ENCODE data around the gene PRUNE2.
A peak's percentile ranks its signal among the peaks of the same experiment; 100 is the strongest.

Gene PRUNE2

DNA sequence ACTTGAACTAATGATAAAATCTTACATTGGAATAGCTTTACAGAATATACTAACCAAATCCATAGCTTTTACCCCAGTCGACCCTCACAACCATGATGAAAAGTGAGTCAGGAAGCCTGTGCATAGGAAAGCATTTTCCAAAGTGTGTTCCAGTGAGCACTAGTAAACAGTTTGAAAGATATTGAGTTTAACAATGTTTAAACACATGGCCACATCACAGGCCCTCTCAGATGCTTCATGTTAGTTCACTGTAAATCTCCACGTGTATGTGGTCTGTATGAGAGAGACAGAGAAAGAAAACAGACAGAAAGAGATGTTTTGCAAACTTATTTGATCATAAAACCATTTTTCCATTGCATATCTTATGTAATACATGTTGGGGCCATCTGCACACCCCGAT is 27.0 kb downstream of the PRUNE2 start:
- no peak overlapping the region for H3K4me3 ChIP-seq (ENCODE audit: control insufficient read depth, low read depth, low read length)
- TF ChIP-seq, protein P1, sequence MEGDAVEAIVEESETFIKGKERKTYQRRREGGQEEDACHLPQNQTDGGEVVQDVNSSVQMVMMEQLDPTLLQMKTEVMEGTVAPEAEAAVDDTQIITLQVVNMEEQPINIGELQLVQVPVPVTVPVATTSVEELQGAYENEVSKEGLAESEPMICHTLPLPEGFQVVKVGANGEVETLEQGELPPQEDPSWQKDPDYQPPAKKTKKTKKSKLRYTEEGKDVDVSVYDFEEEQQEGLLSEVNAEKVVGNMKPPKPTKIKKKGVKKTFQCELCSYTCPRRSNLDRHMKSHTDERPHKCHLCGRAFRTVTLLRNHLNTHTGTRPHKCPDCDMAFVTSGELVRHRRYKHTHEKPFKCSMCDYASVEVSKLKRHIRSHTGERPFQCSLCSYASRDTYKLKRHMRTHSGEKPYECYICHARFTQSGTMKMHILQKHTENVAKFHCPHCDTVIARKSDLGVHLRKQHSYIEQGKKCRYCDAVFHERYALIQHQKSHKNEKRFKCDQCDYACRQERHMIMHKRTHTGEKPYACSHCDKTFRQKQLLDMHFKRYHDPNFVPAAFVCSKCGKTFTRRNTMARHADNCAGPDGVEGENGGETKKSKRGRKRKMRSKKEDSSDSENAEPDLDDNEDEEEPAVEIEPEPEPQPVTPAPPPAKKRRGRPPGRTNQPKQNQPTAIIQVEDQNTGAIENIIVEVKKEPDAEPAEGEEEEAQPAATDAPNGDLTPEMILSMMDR (conservative IDR thresholded peaks at IDR 0.05; ENCODE audit: control insufficient read depth, insufficient read depth, low read depth, low read length) = no peak
- DNase-seq (ENCODE audit: low read depth) = no peak

DNA sequence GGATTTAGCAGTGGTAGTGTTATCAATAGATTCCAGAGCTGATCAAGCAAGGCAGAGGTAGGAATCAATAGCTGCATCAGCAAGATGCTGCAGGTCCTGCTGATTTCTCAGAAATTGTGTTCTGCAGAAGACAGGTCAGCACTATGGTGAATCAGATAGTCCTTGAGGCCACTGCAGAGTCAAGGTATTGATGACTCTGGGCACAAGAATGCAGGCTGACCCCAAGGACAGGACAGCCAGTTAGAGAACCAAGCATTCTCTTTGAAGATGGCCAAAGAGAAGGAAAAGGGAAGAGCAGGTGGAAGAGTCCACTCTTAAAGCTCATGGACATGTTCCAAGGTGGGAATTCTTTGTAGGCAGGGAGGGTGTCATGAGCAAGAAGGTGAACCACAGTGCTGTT is 28.0 kb downstream of the PRUNE2 start:
- TF ChIP-seq, protein P1 (conservative IDR thresholded peaks at IDR 0.05; ENCODE audit: control insufficient read depth, insufficient read depth, low read depth, low read length) = no peak
- DNase-seq (ENCODE audit: low read depth) = peak; percentile 39
- no peak overlapping the region for H3K4me3 ChIP-seq (ENCODE audit: control insufficient read depth, low read depth, low read length)

DNA sequence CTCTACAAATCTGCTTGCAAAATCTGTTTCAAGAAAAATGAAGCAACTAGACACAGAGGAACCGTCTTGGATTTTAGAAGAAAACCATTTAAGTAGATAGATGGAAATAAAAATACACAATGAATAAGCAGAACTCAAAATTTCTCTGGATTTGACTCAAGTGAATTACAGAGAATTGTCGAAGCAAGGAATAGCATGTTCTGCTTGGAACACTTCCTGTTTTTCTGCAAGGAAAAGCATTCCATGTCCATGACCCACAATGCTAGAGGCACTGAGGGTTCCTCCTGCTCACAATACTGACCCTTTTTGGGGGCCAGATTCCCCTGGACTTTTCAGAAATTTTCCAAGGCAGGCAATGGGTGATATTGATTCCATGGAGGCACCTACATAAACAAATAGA is 29.8 kb downstream of the PRUNE2 start:
- H3K4me3 ChIP-seq (ENCODE audit: control insufficient read depth, low read depth, low read length) = no peak overlapping the region
- TF ChIP-seq, protein P1 (conservative IDR thresholded peaks at IDR 0.05; ENCODE audit: control insufficient read depth, insufficient read depth, low read depth, low read length) = no peak
- DNase-seq (ENCODE audit: low read depth) = peak; percentile 67

DNA sequence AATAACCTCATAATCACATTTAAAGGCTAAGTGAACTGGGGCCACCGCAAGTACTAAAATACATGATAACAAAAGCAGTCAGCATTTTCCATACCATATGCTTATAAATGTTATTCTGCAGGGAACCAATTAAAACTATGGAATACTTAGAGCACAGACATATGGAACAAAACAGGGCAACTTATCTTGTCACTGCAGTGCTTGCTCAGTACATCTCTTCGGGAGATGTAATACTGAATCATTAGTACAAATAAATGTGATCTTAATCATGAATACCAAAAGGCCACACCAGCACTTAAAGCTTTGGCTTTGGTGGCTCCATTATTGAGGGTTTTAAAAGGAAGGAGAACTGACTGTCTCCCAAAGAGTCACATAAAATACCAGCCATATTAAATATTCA is 32.1 kb downstream of the PRUNE2 start:
- TF ChIP-seq, protein P1 (conservative IDR thresholded peaks at IDR 0.05; ENCODE audit: control insufficient read depth, insufficient read depth, low read depth, low read length) = no peak
- DNase-seq (ENCODE audit: low read depth) = peak; percentile 51
- no peak overlapping the region for H3K4me3 ChIP-seq (ENCODE audit: control insufficient read depth, low read depth, low read length)

DNA sequence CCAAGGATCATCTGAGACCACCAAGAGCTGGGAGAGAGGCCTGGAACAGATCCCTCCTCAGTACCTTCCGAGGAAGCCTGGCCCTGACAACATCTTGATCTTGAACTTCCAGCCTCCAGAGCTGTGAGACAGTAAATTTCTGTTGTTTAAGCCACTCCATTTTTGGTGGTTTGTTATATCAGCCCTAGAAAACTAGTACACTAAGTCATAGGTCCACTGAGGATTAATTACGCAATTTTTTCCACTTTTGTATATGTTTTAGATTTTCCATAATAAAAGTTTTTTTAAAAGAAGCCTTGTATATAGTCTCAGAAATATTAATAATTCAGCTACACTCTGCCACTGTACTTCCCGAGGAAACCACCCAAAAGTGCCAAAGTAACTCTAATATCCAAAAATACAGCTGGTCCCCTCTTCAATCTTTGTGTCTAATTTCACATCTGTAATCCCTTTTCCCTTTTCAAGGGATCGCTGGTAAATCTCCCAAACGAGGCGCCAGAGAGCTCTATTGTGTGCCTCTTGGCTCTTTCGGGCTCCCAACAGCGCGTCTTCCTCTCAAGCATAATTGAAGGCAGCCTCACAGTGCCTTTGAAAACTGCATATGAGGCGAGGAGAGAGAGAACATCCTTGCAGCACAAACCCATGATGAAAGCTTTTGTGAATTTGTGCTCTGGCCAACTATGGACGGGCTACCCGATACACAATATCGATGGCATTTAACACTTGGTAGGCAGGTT is 32.7 kb downstream of the PRUNE2 start:
- TF ChIP-seq, protein P1 (conservative IDR thresholded peaks at IDR 0.05; ENCODE audit: control insufficient read depth, insufficient read depth, low read depth, low read length) = peak; percentile 18
- H3K4me3 ChIP-seq (ENCODE audit: control insufficient read depth, low read depth, low read length) = no peak overlapping the region
- DNase-seq (ENCODE audit: low read depth) = peak; percentile 75

DNA sequence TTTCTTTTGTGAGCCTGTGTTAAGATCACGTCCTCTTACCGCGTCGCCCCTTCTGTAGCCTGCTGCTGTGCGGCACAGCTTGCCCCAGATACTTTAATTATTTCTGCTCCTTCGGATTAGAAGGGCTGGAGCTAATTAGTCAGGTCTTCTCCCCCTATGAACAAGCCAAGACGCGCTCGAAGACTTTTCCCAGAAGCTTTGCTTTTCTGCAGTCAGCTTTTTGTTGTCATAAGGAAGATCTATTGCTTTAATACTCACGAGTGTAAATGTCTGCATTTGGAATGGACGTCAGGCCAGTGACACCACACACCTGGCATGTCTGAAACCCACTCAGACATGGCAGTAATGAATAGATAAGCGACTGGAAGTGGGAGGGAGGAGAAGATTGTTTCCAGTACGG is 37.0 kb downstream of the PRUNE2 start:
- peak; percentile 54 for DNase-seq (ENCODE audit: low read depth)
- no peak overlapping the region for H3K4me3 ChIP-seq (ENCODE audit: control insufficient read depth, low read depth, low read length)
- TF ChIP-seq, protein P1 (conservative IDR thresholded peaks at IDR 0.05; ENCODE audit: control insufficient read depth, insufficient read depth, low read depth, low read length) = no peak

Data from fibroblast of mammary gland (primary cell).